ENCODE measurements around the gene CDH20. TPM values are rescaled to one million over a fixed set of nuclear protein-coding genes. Genes with fewer than 3 reads are reported as not detected.

CDH20 gene
- total and polyA plus RNA-seq, 4 donors: 0.02 to 0.11 (median 0.07) TPM; not detected in 1

- no peaks in the 10 kb centered on the region for H3K36me3 ChIP-seq (ENCODE audit: control insufficient read depth in 4 of 4, insufficient read depth in 4 of 4, low read length in 4 of 4)
- H3K9me3 ChIP-seq (ENCODE audit: control insufficient read depth in 4 of 4, insufficient read depth in 3 of 4, low read length in 3 of 4): no peaks in the 10 kb centered on the region
- H3K4me3 ChIP-seq: no peak overlapping the region
- no peak for DNase-seq
- H3K9ac ChIP-seq (ENCODE audit: insufficient read depth in 1 of 2, low read length in 2 of 2): no peak overlapping the region
- no peak for ATAC-seq (ENCODE audit: insufficient read depth, low FRiP score)
- peaks cover 0 to 3% (median 0%) of the 10 kb centered on the region in 3 donors for H3K27me3 ChIP-seq (ENCODE audit: control insufficient read depth in 3 of 3, insufficient read depth in 3 of 3, low read length in 2 of 3)
- TF ChIP-seq, protein P1, sequence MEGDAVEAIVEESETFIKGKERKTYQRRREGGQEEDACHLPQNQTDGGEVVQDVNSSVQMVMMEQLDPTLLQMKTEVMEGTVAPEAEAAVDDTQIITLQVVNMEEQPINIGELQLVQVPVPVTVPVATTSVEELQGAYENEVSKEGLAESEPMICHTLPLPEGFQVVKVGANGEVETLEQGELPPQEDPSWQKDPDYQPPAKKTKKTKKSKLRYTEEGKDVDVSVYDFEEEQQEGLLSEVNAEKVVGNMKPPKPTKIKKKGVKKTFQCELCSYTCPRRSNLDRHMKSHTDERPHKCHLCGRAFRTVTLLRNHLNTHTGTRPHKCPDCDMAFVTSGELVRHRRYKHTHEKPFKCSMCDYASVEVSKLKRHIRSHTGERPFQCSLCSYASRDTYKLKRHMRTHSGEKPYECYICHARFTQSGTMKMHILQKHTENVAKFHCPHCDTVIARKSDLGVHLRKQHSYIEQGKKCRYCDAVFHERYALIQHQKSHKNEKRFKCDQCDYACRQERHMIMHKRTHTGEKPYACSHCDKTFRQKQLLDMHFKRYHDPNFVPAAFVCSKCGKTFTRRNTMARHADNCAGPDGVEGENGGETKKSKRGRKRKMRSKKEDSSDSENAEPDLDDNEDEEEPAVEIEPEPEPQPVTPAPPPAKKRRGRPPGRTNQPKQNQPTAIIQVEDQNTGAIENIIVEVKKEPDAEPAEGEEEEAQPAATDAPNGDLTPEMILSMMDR (IDR thresholded peaks at IDR 0.05; ENCODE audit: control extremely low read depth, extremely low read depth): no peak
- no peak overlapping the region for H3K27ac ChIP-seq (ENCODE audit: low read depth in 1 of 2, low read length in 1 of 2)
- WGBS, 2 donors: 82 to 90% methylated on average over 6 of the region's 6 CpGs
- H3K4me1 ChIP-seq (ENCODE audit: control insufficient read depth in 5 of 5, insufficient read depth in 5 of 5, low read length in 5 of 5): peaks cover 0 to 3% (median 0%) of the 10 kb centered on the region in 5 donors
Measured at GRCh38 chr18:61528961-61529360, 195.7 kb downstream of the CDH20 start.

GRCh38 chr18:61530681-61531080, 197.5 kb downstream of the CDH20 start:
- Histone ChIP-seq H3K4me1 (ENCODE audit: control insufficient read depth in 5 of 5, insufficient read depth in 5 of 5, low read length in 5 of 5) (peaks cover 0 to 3% (median 0%) of the 10 kb centered on the region in 5 donors), H3K27me3 (ENCODE audit: control insufficient read depth in 3 of 3, insufficient read depth in 3 of 3, low read length in 2 of 3) (peaks cover 0 to 3% (median 0%) of the 10 kb centered on the region in 3 donors), H3K27ac (ENCODE audit: low read depth in 1 of 2, low read length in 1 of 2) (no peak overlapping the region), H3K4me3 (no peak overlapping the region), H3K9ac (ENCODE audit: insufficient read depth in 1 of 2, low read length in 2 of 2) (no peak overlapping the region), H3K9me3 (ENCODE audit: control insufficient read depth in 4 of 4, insufficient read depth in 3 of 4, low read length in 3 of 4) (no peaks in the 10 kb centered on the region), H3K36me3 (ENCODE audit: control insufficient read depth in 4 of 4, insufficient read depth in 4 of 4, low read length in 4 of 4) (no peaks in the 10 kb centered on the region)
- TF ChIP-seq, protein P1 (IDR thresholded peaks at IDR 0.05; ENCODE audit: control extremely low read depth, extremely low read depth): no peak
- DNase-seq (no peak), ATAC-seq (ENCODE audit: insufficient read depth, low FRiP score) (no peak)
- 75 to 85% methylated on average over 4 of the region's 4 CpGs for WGBS, 2 donors

DNA sequence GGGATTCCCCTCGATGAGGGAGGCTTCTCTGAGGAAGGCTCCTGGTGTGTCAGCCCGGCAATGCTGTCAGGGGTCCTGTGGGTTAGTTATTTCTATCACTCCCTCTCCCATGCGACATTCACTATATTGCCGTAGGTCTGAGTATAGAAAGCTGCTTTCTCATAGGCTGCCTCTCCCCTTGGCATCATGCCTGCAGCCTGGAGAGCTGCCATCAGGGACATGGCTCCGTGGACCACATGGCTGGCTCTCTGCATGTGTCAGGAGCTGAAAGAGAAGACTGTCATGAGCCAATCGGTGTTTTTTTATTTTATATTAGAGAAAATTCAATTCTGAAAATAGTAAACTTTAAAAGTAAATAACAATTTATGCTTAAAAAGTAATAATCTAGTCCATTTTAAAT, 198.0 kb downstream of the CDH20 start:
- no peak overlapping the region for H3K4me3 ChIP-seq
- peaks cover 0 to 3% (median 0%) of the 10 kb centered on the region in 5 donors for H3K4me1 ChIP-seq (ENCODE audit: control insufficient read depth in 5 of 5, insufficient read depth in 5 of 5, low read length in 5 of 5)
- H3K9ac ChIP-seq (ENCODE audit: insufficient read depth in 1 of 2, low read length in 2 of 2): no peak overlapping the region
- ATAC-seq (ENCODE audit: insufficient read depth, low FRiP score) (no peak), DNase-seq (peak; percentile 71 to 76 (median 72))
- H3K36me3 ChIP-seq (ENCODE audit: control insufficient read depth in 4 of 4, insufficient read depth in 4 of 4, low read length in 4 of 4): no peaks in the 10 kb centered on the region
- TF ChIP-seq, protein P1 (IDR thresholded peaks at IDR 0.05; ENCODE audit: control extremely low read depth, extremely low read depth): no peak
- H3K27ac ChIP-seq (ENCODE audit: low read depth in 1 of 2, low read length in 1 of 2): no peak overlapping the region
- H3K9me3 ChIP-seq (ENCODE audit: control insufficient read depth in 4 of 4, insufficient read depth in 3 of 4, low read length in 3 of 4): no peaks in the 10 kb centered on the region
- WGBS, 2 donors: 68% methylated on average over 6 of the region's 6 CpGs
- H3K27me3 ChIP-seq (ENCODE audit: control insufficient read depth in 3 of 3, insufficient read depth in 3 of 3, low read length in 2 of 3): peaks cover 0 to 3% (median 0%) of the 10 kb centered on the region in 3 donors

- H3K27ac ChIP-seq (ENCODE audit: low read depth in 1 of 2, low read length in 1 of 2): no peak overlapping the region
- TF ChIP-seq, protein P1 (IDR thresholded peaks at IDR 0.05; ENCODE audit: control extremely low read depth, extremely low read depth): no peak
- WGBS, 2 donors: 63 to 97% methylated on average over 2 of the region's 2 CpGs
- peaks cover 0 to 3% (median 0%) of the 10 kb centered on the region in 5 donors for H3K4me1 ChIP-seq (ENCODE audit: control insufficient read depth in 5 of 5, insufficient read depth in 5 of 5, low read length in 5 of 5)
- no peaks in the 10 kb centered on the region for H3K36me3 ChIP-seq (ENCODE audit: control insufficient read depth in 4 of 4, insufficient read depth in 4 of 4, low read length in 4 of 4)
- ATAC-seq (ENCODE audit: insufficient read depth, low FRiP score) (no peak), DNase-seq (no peak)
- no peak overlapping the region for H3K4me3 ChIP-seq
- no peak overlapping the region for H3K9ac ChIP-seq (ENCODE audit: insufficient read depth in 1 of 2, low read length in 2 of 2)
- H3K9me3 ChIP-seq (ENCODE audit: control insufficient read depth in 4 of 4, insufficient read depth in 3 of 4, low read length in 3 of 4): no peaks in the 10 kb centered on the region
- peaks cover 0 to 3% (median 0%) of the 10 kb centered on the region in 3 donors for H3K27me3 ChIP-seq (ENCODE audit: control insufficient read depth in 3 of 3, insufficient read depth in 3 of 3, low read length in 2 of 3)
Measured at GRCh38 chr18:61531891-61532290, 198.7 kb downstream of the CDH20 start.

All from lung (tissue), 12 donors.